GM19372 (cell line): ENCODE results near the gene BOD1L1.

ENCODE experiments used
- ATAC-seq: cut with Tn5 transposase; IDR thresholded peaks from one replicate; pipeline ENCODE4 v1.9.1; 2021; ENCODE audit warnings: mild to moderate bottlenecking, low read depth, moderate library complexity; ENCODE audit not compliant: unreplicated experiment

The BOD1L1 gene

DNA sequence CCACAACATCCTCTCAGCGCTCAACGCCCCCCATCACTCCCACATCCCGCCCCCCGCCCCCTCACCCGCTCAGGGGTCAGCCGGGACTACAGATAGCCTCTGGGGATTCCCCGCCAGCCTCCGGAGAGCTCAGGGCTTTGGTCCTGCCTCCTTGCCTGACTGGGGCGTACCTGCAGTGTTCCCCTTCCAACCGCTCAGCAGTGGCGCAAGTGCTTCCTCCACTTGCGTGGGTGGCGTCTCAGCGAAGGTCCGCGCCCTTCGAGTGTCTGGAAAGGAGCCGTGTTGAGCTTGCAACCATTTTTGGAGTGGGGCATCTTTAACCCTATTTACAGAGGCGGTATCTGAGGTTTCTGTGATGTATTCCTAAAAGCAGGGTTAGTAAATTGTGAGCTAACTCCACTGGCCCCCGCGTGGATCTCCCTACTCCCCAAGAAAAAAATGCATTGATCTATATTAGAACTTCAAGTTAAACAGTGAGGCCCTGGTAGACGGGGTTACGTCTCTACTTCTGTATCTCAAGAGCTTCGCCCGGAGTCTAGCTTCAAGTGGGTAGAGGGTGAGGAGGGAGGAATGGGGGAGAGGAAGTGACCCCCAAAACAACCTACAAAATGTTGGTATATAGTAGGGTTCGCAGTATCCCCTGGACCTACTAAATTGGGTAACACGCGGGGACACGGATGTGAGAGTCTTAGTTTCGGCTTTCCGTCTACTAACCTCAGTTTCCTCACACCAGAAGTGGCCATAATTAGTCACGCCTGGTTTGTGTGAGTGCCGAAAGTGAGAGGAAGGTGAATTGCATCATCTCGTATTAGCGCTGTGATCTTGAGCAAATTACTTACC lies 99.3 kb downstream of the BOD1L1 start:
- ATAC-seq, result peak; percentile 61

DNA sequence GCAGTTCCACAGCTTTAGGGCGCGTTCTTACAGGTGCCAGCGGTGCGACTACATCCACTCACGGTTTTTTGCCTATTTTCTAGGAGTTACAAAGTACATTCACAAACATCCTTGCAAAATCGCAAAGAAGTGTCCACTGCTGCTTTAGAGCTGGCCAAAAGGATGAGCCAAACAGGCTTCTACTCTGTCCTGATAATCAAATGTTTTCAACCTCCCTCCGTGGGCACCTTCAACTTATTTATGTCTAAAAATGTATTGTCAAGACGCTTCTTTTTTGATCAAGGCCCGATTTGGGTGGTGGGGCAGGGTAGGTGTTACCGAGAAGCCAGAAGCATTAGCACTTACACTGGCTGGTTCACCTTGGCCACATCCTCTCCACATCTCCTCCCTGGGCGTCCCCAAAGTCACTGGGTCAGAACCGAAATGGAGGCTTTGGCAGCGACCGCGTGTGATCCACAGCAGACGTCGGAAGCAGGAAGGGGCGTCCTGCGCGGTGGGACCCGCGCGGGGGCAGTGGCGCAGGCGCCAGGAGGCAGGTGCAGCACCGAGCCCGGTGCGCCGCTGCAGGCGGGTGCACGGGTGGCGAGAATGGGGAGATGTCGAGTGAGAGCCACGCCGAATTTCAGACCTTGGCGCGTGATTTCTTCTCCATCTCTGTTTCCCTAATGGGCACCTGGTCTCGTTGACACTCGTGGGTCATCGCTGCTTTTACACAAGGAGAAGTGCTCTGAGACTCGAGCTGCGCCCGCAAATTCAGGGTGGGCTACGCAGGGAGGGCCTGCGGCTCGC lies 100.1 kb downstream of the BOD1L1 start:
- ATAC-seq, result no peak

DNA sequence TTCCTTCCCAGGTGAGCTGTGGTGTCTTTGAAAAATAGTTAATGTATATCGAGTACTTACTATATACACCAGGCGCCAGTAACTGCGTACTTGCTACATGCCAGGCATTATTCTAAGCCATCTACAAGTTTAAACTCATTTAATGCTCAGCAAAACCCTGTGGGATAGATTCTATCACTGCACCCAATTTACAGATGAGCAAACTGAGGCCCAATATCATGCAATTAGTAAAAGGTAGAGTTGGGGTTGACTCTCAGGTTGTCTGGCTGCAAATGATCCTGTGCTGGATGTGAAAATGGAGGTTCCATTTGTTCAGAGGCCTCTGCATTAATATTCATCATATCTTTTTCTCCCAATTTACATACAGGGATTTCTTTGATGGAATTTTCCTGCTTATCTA lies 100.9 kb downstream of the BOD1L1 start:
- no peak for ATAC-seq

DNA sequence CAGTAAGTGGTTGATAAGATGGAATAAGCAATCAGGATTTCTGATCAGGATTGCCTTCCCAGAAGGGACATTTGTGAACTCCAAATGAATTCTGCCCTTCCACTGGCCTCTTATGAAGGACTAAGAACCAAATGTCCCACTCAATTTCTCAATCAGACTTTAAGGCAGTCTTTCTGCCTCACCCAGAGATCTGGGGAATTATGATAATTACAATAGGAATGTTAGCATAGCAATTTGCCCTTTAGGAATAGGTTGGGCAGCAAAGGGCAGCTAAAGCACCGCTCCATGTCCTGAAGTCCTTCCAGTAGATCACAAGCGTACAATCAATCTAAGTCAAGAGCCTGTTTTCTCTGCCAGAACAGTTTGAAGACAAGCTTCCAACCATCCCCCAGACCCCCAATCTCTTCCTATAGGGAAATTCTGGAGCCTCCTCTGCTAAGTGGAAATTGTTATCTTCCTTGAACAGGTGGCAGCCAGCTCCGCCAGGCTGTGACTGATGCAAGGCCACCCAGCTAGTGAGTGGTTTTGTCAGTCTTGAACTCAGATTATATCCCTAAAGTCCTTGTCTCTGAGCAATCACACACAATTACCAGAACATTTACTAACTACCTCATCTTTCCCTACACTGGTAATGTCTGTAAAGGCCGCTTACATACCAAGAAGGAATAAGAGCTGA lies 101.8 kb downstream of the BOD1L1 start:
- no peak for ATAC-seq

DNA sequence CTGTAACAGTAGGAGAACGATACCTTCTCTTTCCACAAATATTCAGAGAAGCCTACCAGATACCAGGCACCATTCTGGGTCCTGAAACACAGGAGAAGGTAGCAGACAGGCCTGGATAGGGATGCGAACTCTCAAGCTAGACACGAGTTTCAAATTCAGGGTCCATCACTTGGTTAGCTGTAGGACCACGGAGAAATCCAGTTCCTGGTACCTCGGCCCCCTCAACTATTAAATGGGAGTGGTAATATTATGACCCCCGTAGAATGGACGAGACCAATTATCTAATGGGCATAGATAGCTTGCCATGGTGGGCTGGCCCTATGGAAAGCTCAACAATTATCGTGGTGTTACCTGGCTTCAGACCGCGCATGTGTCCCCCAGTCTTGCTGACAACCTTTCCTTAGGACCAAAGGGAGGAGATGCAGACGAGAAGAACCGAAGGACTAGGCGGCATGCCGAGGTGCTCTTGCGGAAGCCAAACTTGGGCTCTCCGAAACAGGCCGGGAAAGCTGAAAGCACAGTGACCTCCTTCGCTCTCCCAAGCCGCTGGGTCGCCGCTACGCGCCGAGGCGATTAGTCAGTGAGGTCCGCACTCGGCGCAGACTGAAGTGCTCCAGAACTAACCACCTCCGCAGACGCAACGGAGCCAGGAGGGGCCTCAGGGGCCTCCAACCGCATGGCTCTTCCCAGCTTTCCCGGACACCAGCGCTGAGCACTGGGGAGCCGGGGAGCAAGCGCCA lies 102.9 kb downstream of the BOD1L1 start:
- no peak for ATAC-seq

DNA sequence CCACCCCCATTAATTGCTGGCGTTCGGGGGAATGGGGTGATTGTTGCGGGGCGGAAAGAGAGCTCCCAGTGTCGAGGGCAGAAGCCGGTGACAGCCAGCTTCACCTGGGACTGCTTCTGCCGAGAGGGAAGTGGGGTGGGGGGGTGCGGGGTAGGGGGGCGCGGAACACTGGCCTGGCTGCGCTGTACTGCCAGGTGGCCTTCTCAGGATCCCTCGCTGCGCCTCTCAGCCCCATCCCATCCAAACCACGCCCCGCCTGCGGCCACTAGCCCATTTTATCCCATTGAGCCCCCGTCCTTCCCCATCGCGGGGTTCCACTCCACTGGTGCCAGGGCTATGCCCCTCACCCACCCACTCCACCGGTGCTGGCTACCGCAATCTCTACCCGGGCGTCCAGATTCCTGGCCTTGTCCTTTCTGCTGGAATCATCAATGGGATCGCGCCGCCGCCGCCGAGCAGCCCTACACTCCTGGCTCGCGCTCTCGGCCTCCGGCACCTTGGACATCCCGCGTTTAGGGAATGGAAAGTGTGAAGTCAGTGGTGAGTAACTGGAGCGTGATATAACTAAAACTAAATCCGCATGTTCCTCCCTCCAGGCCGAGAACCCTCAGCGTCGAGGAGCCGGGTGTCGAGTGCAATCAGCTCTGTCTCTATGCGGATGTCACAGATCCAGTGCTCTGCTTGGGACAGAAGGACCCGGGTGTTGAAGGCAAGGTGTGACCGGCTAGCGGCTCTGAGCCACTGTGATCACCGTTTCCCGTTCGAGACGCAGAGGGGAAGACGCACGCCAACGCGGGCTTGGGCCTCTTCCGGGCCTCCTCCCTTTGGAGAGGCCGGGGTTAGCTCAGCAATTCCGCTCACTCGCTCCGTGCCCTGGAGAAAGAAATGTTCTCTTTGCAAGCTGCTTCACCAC lies 103.7 kb downstream of the BOD1L1 start:
- no peak for ATAC-seq

DNA sequence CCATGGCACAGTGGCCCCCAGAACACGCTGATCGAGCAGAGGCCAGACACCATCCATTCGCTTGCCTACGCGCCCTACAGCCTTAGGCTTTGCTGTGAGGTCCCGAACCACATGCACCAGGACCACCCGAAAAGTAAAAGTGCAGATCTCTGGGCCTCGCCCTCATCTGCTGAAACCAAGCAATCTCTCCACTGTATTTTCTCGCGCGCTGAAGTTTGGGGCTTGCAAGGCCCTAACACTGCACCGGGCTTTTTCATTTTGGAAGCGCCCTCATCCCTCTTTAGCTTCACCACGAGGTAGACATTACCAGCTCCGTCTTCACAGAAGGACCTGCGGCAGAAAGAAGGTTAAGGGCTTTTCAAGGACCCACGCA lies 104.4 kb downstream of the BOD1L1 start:
- ATAC-seq, result no peak

DNA sequence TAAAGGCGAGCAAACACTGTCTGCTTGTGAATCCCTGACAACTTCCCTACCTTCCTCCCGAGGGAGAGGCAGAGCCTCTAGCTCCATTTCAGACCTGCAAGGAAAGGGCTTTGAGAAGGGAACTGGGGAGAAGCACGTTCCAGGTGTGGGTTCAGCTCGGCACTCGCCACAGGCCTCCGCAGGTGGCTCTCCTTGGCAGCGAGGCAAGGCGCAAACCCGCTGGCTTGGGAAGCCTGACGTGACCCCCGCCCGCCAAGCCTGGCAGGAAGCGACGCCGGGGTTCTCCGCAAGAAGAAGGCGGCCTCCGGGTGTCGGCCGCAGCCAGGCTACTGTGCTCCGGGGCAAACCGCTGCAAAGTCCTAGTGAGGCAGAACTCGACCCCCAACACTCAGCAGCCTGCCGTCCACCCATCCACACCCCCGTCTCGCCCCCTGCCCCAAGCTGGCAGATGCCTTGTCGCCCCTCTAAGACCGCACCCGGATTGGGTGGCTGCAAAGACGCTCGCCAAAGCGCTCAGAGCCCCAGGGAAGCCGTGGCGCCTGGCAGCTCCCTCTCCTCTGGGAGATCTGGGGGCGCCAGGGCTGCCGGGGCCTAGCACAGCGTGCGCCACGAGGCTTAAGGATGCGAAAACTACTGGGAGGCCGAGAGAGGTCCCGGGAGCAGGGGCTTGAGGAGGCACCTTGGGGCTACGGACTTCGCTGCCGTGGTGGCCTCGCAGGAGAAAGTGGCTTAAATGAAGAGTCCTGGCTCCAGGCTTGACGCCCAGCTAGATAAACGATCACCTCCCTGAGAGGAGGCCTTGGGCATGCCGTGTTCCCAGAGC lies 105.0 kb downstream of the BOD1L1 start:
- no peak for ATAC-seq

DNA sequence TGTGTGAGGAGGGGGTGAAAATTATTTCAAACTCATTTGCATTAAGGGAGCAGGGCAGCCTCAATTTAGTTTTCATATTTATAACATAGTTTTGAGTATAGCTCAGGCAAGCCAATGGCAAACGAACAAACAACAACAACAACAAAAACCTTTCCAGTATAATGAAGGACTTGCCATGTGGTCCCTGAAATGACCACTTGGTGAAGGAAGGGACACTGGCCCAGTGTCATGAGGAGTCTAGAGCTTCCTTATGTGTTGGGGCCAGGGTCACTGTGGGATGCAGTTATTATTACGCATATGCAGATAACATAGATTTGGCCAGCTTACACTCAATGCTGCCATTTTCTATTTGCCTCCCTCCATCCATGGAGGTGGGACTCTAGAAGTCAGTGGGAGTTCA lies 106.5 kb downstream of the BOD1L1 start:
- ATAC-seq, result no peak
